H9 (cell line): ENCODE measurements around the gene DIRAS2. TPM values are rescaled to one million over a fixed set of nuclear protein-coding genes. Genes with fewer than 3 reads are reported as not detected.

Source experiments
- DNase-seq: peaks from one replicate; pipeline ENCODE4 v3.0.0-alpha.2; 2017
- H2AFZ ChIP-seq: one replicate; pipeline ENCODE4 v1.6.1; 2013; ENCODE audit warnings: mild to moderate bottlenecking, low read length, control low read depth, moderate library complexity
- H2AK5ac ChIP-seq: 2 replicates; pipeline ENCODE4 v1.6.1; 2013; ENCODE audit warnings: low read length, control low read depth, mixed read lengths; ENCODE audit not compliant: insufficient read length
- H2BK120ac ChIP-seq: one replicate; pipeline ENCODE4 v1.6.1; 2013; ENCODE audit warnings: low read depth, mild to moderate bottlenecking, low read length, control low read depth, inconsistent platforms; ENCODE audit not compliant: poor library complexity, severe bottlenecking
- H2BK12ac ChIP-seq: 2 replicates; pipeline ENCODE4 v1.6.1; 2013; ENCODE audit warnings: low read length, control low read depth, mixed read lengths, low read depth; ENCODE audit not compliant: insufficient read length
- H2BK15ac ChIP-seq: 2 replicates; pipeline ENCODE4 v1.6.1; 2013; ENCODE audit warnings: low read depth, low read length, control low read depth
- H2BK20ac ChIP-seq: one replicate; pipeline ENCODE4 v1.6.1; 2013; ENCODE audit warnings: low read depth, mild to moderate bottlenecking, low read length, control low read depth, inconsistent platforms; ENCODE audit not compliant: poor library complexity, severe bottlenecking
- H2BK5ac ChIP-seq: 2 replicates; pipeline ENCODE4 v1.6.1; 2013; ENCODE audit warnings: low read length, control low read depth, mixed read lengths; ENCODE audit not compliant: insufficient read length
- H3K14ac ChIP-seq: 2 replicates; pipeline ENCODE4 v1.6.1; 2013; ENCODE audit warnings: low read length, control low read depth; ENCODE audit not compliant: insufficient read depth
- H3K18ac ChIP-seq: 2 replicates; pipeline ENCODE4 v1.6.1; 2013; ENCODE audit warnings: low read depth, mild to moderate bottlenecking, mixed read lengths, low read length, control low read depth; ENCODE audit not compliant: insufficient read length
- H3K23ac ChIP-seq: 2 replicates; pipeline ENCODE4 v1.6.1; 2013; ENCODE audit warnings: low read length, control low read depth, mixed read lengths, low read depth; ENCODE audit not compliant: insufficient read length
- H3K23me2 ChIP-seq: 2 replicates; pipeline ENCODE4 v1.6.1; 2013; ENCODE audit warnings: low read depth, mild to moderate bottlenecking, mixed read lengths, low read length, control low read depth; ENCODE audit not compliant: insufficient read length, poor library complexity, severe bottlenecking
- H3K27ac ChIP-seq: 2 replicates; pipeline ENCODE4 v1.5.1; 2013; ENCODE audit warnings: low read length, control low read depth, mixed read lengths, low read depth; ENCODE audit not compliant: insufficient read length
- H3K27me3 ChIP-seq: 2 replicates; pipeline ENCODE4 v1.6.1; 2013; ENCODE audit warnings: low read length, control low read depth, inconsistent platforms; ENCODE audit not compliant: insufficient read depth
- H3K4ac ChIP-seq: 2 replicates; pipeline ENCODE4 v1.6.1; 2013; ENCODE audit warnings: low read depth, mild to moderate bottlenecking, control low read depth, inconsistent platforms, low read length, moderate library complexity
- H3K4me1 ChIP-seq: 2 replicates; pipeline ENCODE4 v1.6.1; 2013; ENCODE audit warnings: low read length, control low read depth, inconsistent platforms; ENCODE audit not compliant: insufficient read depth
- H3K4me2 ChIP-seq: 2 replicates; pipeline ENCODE4 v1.6.1; 2013; ENCODE audit warnings: low read length, control low read depth, mixed read lengths; ENCODE audit not compliant: insufficient read length, insufficient read depth
- H3K56ac ChIP-seq: 2 replicates; pipeline ENCODE4 v1.6.1; 2013; ENCODE audit warnings: low read depth, mild to moderate bottlenecking, mixed read lengths, low read length, control low read depth; ENCODE audit not compliant: insufficient read length
- H3K79me1 ChIP-seq: 2 replicates; pipeline ENCODE4 v1.6.1; 2013; ENCODE audit warnings: low read depth, mild to moderate bottlenecking, moderate library complexity, low read length, control low read depth, inconsistent platforms; ENCODE audit not compliant: insufficient read depth, poor library complexity, severe bottlenecking
- H3K79me2 ChIP-seq: 2 replicates; pipeline ENCODE4 v1.6.1; 2013; ENCODE audit warnings: low read length, control low read depth, inconsistent platforms; ENCODE audit not compliant: insufficient read depth
- H3K9ac ChIP-seq: 2 replicates; pipeline ENCODE4 v1.6.1; 2013; ENCODE audit warnings: low read length, control low read depth, mixed read lengths; ENCODE audit not compliant: insufficient read length; ENCODE audit errors: extremely low read depth
- H3K9me3 ChIP-seq: one replicate; pipeline ENCODE4 v1.6.1; 2013; ENCODE audit warnings: low read depth, low read length, inconsistent platforms; ENCODE audit not compliant: control insufficient read depth
- H3T11ph ChIP-seq: one replicate; pipeline ENCODE4 v1.6.1; 2013; ENCODE audit warnings: mild to moderate bottlenecking, low read length, control low read depth, inconsistent platforms
- H4K20me1 ChIP-seq: one replicate; pipeline ENCODE4 v1.6.1; 2013; ENCODE audit not compliant: control insufficient read depth, insufficient read length, insufficient read depth
- H4K5ac ChIP-seq: 2 replicates; pipeline ENCODE4 v1.6.1; 2013; ENCODE audit warnings: low read depth, mild to moderate bottlenecking, mixed read lengths, low read length, control low read depth; ENCODE audit not compliant: insufficient read length
- H4K8ac ChIP-seq: replicated peaks from 2 replicates; pipeline ENCODE4 v1.6.1; 2013; ENCODE audit warnings: low read length, control low read depth, mixed read lengths, low read depth; ENCODE audit not compliant: insufficient read length
- H4K91ac ChIP-seq: 2 replicates; pipeline ENCODE4 v1.6.1; 2013; ENCODE audit warnings: low read depth, mild to moderate bottlenecking, moderate library complexity, mixed read lengths, low read length, control low read depth; ENCODE audit not compliant: insufficient read length
- H3K27ac Mint-ChIP-seq, 3 experiments: 2 replicates in 2 of 3; 3 replicates in 1 of 3; pipeline ENCODE4 v1.8.0; 2020 to 2021; ENCODE audit warnings: mixed read lengths in 3 of 3, mild to moderate bottlenecking in 1 of 3, moderate library complexity in 1 of 3
- H3K27me3 Mint-ChIP-seq: 2 replicates; pipeline ENCODE4 v1.8.0; 2021; ENCODE audit warnings: low read depth, mild to moderate bottlenecking, moderate library complexity, mixed read lengths
- H3K36me3 Mint-ChIP-seq, 3 experiments: 2 replicates in 2 of 3; 3 replicates in 1 of 3; pipeline ENCODE4 v1.8.0; 2020 to 2021; ENCODE audit warnings: low read depth in 3 of 3, mixed read lengths in 3 of 3; ENCODE audit not compliant: insufficient read depth in 1 of 3
- H3K4me1 Mint-ChIP-seq, 2 experiments: 2 replicates each; pipeline ENCODE4 v1.8.0; 2020; ENCODE audit warnings: mixed read lengths in 2 of 2
- H3K4me3 Mint-ChIP-seq, 2 experiments: 2 replicates in 1 of 2; 3 replicates in 1 of 2; pipeline ENCODE4 v1.8.0; 2020 to 2021; ENCODE audit warnings: mild to moderate bottlenecking in 2 of 2, mixed read lengths in 2 of 2, moderate library complexity in 1 of 2
- H3K9me3 Mint-ChIP-seq, 2 experiments: 2 replicates in 1 of 2; 3 replicates in 1 of 2; pipeline ENCODE4 v1.8.0; 2020; ENCODE audit warnings: mild to moderate bottlenecking in 2 of 2, mixed read lengths in 2 of 2, moderate library complexity in 1 of 2
- CTCF ChIP-seq: fragments of 200-600 bp; sonication (generic); conservative IDR thresholded peaks from 3 replicates; pipeline ENCODE4 v1.8.0; 2021; ENCODE audit warnings: antibody characterized with exemption, mild to moderate bottlenecking
- WGBS: extraction: QIAGEN DNeasy Blood & Tissue Kit; methylation state at CpG from one replicate; pipeline ENCODE4 v1.1.7; 2013; ENCODE audit warnings: missing lambda C conversion rate, low lambda C conversion rate, mixed read lengths; ENCODE audit not compliant: insufficient read length; ENCODE audit errors: extremely low coverage; 5-methylcytosine and 5-hydroxymethylcytosine counted together
- total RNA-seq: library from RNA; stranded (reverse); gene quantifications from 2 replicates; pipeline ENCODE4 v1.2.1, GENCODE V29; 2021

Gene DIRAS2
- total RNA-seq, 1 experiment from 2014 or later: not detected

DNA sequence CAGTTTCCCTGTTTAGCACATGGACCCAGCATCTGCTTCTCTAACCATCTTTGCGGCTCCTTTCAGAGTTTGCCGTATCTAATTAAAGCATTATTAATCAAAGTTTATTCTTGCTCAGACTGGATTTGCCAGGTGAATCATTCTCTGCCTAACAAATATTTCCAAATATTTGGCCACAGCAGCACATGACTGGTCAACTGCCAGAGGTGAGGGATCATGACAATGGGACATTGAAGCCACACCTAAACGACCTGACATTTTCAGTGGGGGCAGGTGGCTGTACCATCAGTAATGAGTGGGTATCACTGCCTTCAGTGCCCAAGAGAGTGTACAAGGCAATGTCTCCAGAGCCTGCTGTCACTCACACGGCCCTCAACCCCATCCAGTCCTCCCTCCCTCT, 80.4 kb downstream of the DIRAS2 start:
- H3K4me1 ChIP-seq: no peaks in the 10 kb centered on the region
- no peak overlapping the region for H3K56ac ChIP-seq
- no peak overlapping the region for H2AK5ac ChIP-seq
- no peak overlapping the region for H4K5ac ChIP-seq
- no peak overlapping the region for H2AFZ ChIP-seq
- no peak overlapping the region for H2BK12ac ChIP-seq
- H3K4me2 ChIP-seq: no peak overlapping the region
- DNase-seq: no peak
- WGBS: no CpG with 5 or more reads among the region's 4 CpGs
- no peaks in the 10 kb centered on the region for H4K20me1 ChIP-seq
- no peaks in the 10 kb centered on the region for H3K9me3 ChIP-seq
- H4K91ac ChIP-seq: no peak overlapping the region
- no peak overlapping the region for H3K27ac ChIP-seq
- Mint-ChIP-seq H3K36me3 (no peaks in the 10 kb centered on the region; a peak in 1 of 7 replicates), H3K4me1 (no peaks in the 10 kb centered on the region), H3K27ac (no peak overlapping the region), H3K27me3 (no peaks in the 10 kb centered on the region; the same call in 1 of the 2 replicates), H3K9me3 (no peaks in the 10 kb centered on the region; a peak in 1 of 5 replicates), H3K4me3 (no peak overlapping the region)
- H3K27me3 ChIP-seq: no peaks in the 10 kb centered on the region
- H3K79me1 ChIP-seq: no peaks in the 10 kb centered on the region
- H3K23ac ChIP-seq: no peak overlapping the region
- H2BK20ac ChIP-seq: no peak overlapping the region
- no peak overlapping the region for H3T11ph ChIP-seq
- no peak overlapping the region for H3K18ac ChIP-seq
- H3K14ac ChIP-seq: no peak overlapping the region
- no peak overlapping the region for H3K9ac ChIP-seq
- no peak overlapping the region for H2BK15ac ChIP-seq
- H3K4ac ChIP-seq: no peak overlapping the region
- no peak for TF ChIP-seq CTCF
- no peaks in the 10 kb centered on the region for H3K79me2 ChIP-seq
- H2BK120ac ChIP-seq: no peak overlapping the region
- H2BK5ac ChIP-seq: no peak overlapping the region
- no peak overlapping the region for H4K8ac ChIP-seq
- no peaks in the 10 kb centered on the region for H3K23me2 ChIP-seq

Other genes with a start within 250 kb of the DIRAS2 start
- gene SYK, start 159.0 kb upstream of the DIRAS2 start, total RNA-seq: 7.9 and 8.0 TPM in 2 replicates